MM.1S (cell line): Measurements from ENCODE around the gene AP2A1.

Experiments
- DNase-seq: peaks from one replicate; pipeline ENCODE4 v3.0.0-alpha.2; 2015
- H2AFZ ChIP-seq: fragments of 300-600 bp; sonication (generic); 2 replicates; pipeline ENCODE4 v1.6.0; 2016; ENCODE audit warnings: antibody characterized with exemption, low read length
- H3F3A ChIP-seq: fragments of 300-600 bp; sonication (generic); 2 replicates; pipeline ENCODE4 v1.6.1; 2016; ENCODE audit warnings: mild to moderate bottlenecking, antibody characterized with exemption, low read length, moderate library complexity, mixed read lengths; ENCODE audit not compliant: insufficient read depth
- H3K27ac ChIP-seq: fragments of 300-600 bp; sonication (generic); 2 replicates; pipeline ENCODE4 v1.5.1; 2016; ENCODE audit warnings: mild to moderate bottlenecking, low read length
- H3K27me3 ChIP-seq: fragments of 300-600 bp; sonication (generic); replicated peaks from 2 replicates; pipeline ENCODE4 v1.6.0; 2016; ENCODE audit warnings: low read length; ENCODE audit not compliant: insufficient read depth
- H3K36me3 ChIP-seq: fragments of 300-600 bp; sonication (generic); replicated peaks from 2 replicates; pipeline ENCODE4 v1.6.1; 2016; ENCODE audit warnings: mild to moderate bottlenecking, low read length, mixed read lengths; ENCODE audit not compliant: insufficient read depth
- H3K4me1 ChIP-seq: fragments of 300-600 bp; sonication (generic); 2 replicates; pipeline ENCODE4 v1.6.1; 2016; ENCODE audit warnings: low read length, mixed read lengths
- H3K4me2 ChIP-seq: fragments of 300-600 bp; sonication (generic); 2 replicates; pipeline ENCODE4 v1.6.0; 2016; ENCODE audit warnings: low read depth, low read length
- H3K4me3 ChIP-seq: fragments of 300-600 bp; sonication (generic); 2 replicates; pipeline ENCODE4 v1.5.1; 2016; ENCODE audit warnings: low read length, mixed read lengths
- H3K79me2 ChIP-seq: fragments of 300-600 bp; sonication (generic); 2 replicates; pipeline ENCODE4 v1.6.1; 2016; ENCODE audit warnings: mixed run types, low read length, mixed read lengths
- H3K9ac ChIP-seq: fragments of 300-600 bp; sonication (generic); 2 replicates; pipeline ENCODE4 v1.6.1; 2016; ENCODE audit warnings: low read length, mixed read lengths
- H3K9me2 ChIP-seq: fragments of 300-600 bp; sonication (generic); replicated peaks from 2 replicates; pipeline ENCODE4 v1.6.1; 2016; ENCODE audit warnings: mild to moderate bottlenecking, low read length, mixed read lengths; ENCODE audit not compliant: insufficient read depth
- H3K9me3 ChIP-seq: fragments of 300-600 bp; sonication (generic); replicated peaks from 2 replicates; pipeline ENCODE4 v1.6.1; 2016; ENCODE audit warnings: mild to moderate bottlenecking, low read length, mixed read lengths; ENCODE audit not compliant: insufficient read depth
- H4K20me1 ChIP-seq: fragments of 300-600 bp; sonication (generic); 2 replicates; pipeline ENCODE4 v1.6.1; 2016; ENCODE audit warnings: mild to moderate bottlenecking, low read length, moderate library complexity, mixed read lengths; ENCODE audit not compliant: insufficient read depth
- EZH2 ChIP-seq: fragments of 300-600 bp; sonication (generic); optimal IDR thresholded peaks from 2 replicates; pipeline ENCODE3; 2017; ENCODE audit warnings: low read depth, mild to moderate bottlenecking, antibody characterized with exemption, low read length, mixed read lengths
- EZH2phosphoT487 ChIP-seq: fragments of 300-600 bp; sonication (generic); IDR thresholded peaks from 2 replicates; pipeline ENCODE4 v1.6.1; 2018; ENCODE audit warnings: antibody characterized with exemption, low read length
- TF ChIP-seq, protein P1 (sequence below): fragments of 300-600 bp; sonication (generic); IDR thresholded peaks from 2 replicates; pipeline ENCODE4 v1.5.1; 2016; ENCODE audit warnings: antibody characterized with exemption, low read length, mixed read lengths

AP2A1 gene

DNA sequence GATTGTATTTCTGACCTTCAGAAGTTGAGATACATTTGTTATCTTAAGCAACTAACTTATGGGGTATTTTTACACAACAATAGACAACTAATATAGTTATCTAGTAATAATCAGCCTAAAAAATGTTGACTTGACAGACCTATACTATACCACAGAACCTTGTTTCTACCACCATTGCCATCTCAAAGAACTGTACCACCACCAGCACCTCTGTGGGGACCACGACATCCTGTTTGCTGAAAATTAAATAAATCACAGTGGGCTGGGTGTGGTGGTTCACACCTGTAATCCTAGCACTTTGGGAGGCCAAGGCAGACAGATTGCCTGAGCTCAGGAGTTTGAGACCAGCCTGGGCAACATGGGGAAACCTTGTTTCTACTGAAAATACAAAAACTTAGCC is 27.7 kb upstream of the AP2A1 start:
- DNase-seq, result no peak
- peaks cover 53% of the 10 kb centered on the region for H3K27me3 ChIP-seq
- no peaks in the 10 kb centered on the region for H3K9me2 ChIP-seq
- H3K4me1 ChIP-seq, result no peaks in the 10 kb centered on the region
- H3K27ac ChIP-seq, result no peak overlapping the region
- no peaks in the 10 kb centered on the region for H3K36me3 ChIP-seq
- no peaks in the 10 kb centered on the region for H4K20me1 ChIP-seq
- H3F3A ChIP-seq, result no peaks in the 10 kb centered on the region
- H3K9me3 ChIP-seq, result no peaks in the 10 kb centered on the region
- H3K4me2 ChIP-seq, result no peak overlapping the region
- H3K4me3 ChIP-seq, result no peak overlapping the region
- H2AFZ ChIP-seq, result no peak overlapping the region
- TF ChIP-seq EZH2phosphoT487 (no peak), EZH2 (no peak)
- TF ChIP-seq, protein P1, sequence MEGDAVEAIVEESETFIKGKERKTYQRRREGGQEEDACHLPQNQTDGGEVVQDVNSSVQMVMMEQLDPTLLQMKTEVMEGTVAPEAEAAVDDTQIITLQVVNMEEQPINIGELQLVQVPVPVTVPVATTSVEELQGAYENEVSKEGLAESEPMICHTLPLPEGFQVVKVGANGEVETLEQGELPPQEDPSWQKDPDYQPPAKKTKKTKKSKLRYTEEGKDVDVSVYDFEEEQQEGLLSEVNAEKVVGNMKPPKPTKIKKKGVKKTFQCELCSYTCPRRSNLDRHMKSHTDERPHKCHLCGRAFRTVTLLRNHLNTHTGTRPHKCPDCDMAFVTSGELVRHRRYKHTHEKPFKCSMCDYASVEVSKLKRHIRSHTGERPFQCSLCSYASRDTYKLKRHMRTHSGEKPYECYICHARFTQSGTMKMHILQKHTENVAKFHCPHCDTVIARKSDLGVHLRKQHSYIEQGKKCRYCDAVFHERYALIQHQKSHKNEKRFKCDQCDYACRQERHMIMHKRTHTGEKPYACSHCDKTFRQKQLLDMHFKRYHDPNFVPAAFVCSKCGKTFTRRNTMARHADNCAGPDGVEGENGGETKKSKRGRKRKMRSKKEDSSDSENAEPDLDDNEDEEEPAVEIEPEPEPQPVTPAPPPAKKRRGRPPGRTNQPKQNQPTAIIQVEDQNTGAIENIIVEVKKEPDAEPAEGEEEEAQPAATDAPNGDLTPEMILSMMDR, result no peak
- H3K79me2 ChIP-seq, result no peaks in the 10 kb centered on the region
- H3K9ac ChIP-seq, result no peak overlapping the region

DNA sequence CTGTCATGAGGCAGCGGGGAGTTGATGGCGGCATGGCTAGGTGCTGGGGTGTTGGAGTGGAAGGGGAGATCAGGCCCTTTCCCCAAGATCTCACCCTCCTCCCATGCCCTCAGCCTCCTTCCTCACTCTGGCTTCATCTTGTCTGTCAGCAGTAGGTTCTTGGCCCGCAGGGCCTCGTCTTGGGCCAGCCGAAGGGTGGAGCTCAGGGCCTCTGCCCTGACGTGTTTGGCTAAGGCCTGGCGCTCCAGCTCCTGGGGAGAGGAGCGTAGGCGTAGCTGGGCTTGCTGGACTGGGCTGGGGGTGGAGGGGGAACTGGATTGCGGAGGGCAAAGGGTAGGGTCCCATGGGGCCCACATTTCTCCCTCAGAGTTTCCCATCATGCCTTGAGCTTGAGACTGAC is 26.9 kb upstream of the AP2A1 start:
- Histone ChIP-seq H2AFZ (no peak overlapping the region), H3F3A (no peaks in the 10 kb centered on the region), H3K9ac (no peak overlapping the region), H4K20me1 (no peaks in the 10 kb centered on the region), H3K79me2 (no peaks in the 10 kb centered on the region), H3K27me3 (peaks cover 53% of the 10 kb centered on the region), H3K4me2 (no peak overlapping the region), H3K9me3 (no peaks in the 10 kb centered on the region), H3K4me3 (no peak overlapping the region), H3K36me3 (no peaks in the 10 kb centered on the region), H3K9me2 (no peaks in the 10 kb centered on the region), H3K4me1 (no peaks in the 10 kb centered on the region), H3K27ac (no peak overlapping the region)
- TF ChIP-seq, protein P1, result no peak
- TF ChIP-seq EZH2, result no peak
- TF ChIP-seq EZH2phosphoT487, result no peak
- no peak for DNase-seq

DNA sequence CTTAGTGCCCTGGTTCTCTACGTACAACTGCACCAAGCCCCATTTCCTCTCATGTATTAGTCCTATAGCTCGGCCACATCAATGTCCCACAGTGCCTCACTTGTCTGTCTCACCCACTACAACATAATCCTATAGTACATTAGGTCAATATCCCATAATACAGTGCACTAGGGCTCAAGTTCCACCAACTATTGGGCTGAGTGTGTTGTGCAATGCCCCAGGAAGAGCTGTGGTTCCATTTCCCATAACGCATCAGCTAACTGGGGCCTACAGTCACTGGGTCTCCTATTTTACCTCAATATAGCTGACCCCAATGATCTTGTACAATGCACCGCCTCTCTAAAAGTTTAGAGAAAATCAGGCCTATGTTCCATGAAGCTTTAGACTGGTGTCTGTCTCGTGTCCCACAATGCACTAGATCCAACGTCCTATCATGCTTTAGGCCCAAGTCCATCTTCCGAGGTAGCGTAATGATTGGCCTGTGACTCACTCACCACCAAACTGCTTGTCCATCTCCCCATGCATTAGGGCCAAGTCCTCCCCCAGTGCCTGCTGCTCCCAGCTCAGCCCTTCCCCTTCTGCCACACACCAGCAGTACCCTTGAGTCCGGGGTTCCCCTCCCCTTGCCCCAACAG is 25.5 kb upstream of the AP2A1 start:
- no peak overlapping the region for H3K4me2 ChIP-seq
- no peaks in the 10 kb centered on the region for H3K9me2 ChIP-seq
- TF ChIP-seq EZH2phosphoT487 (no peak), EZH2 (no peak)
- TF ChIP-seq, protein P1, result no peak
- H3F3A ChIP-seq, result no peaks in the 10 kb centered on the region
- no peak overlapping the region for H3K9ac ChIP-seq
- no peaks in the 10 kb centered on the region for H3K36me3 ChIP-seq
- no peak overlapping the region for H3K27ac ChIP-seq
- no peaks in the 10 kb centered on the region for H3K9me3 ChIP-seq
- H3K79me2 ChIP-seq, result no peaks in the 10 kb centered on the region
- H3K4me3 ChIP-seq, result no peak overlapping the region
- H2AFZ ChIP-seq, result no peak overlapping the region
- H4K20me1 ChIP-seq, result no peaks in the 10 kb centered on the region
- H3K27me3 ChIP-seq, result peaks cover 42% of the 10 kb centered on the region
- H3K4me1 ChIP-seq, result no peaks in the 10 kb centered on the region
- DNase-seq, result no peak
